B cell (primary cell): ENCODE data around the gene GRIK2. TPM values are rescaled to one million over a fixed set of nuclear protein-coding genes. Genes with fewer than 3 reads are reported as not detected.

Experiments used
- ATAC-seq: fragments of 200-7000 bp; cut with Tn5 transposase; one replicate; pipeline ENCODE4 v1.10.0; 2021; ENCODE audit warnings: low read depth, mild to moderate bottlenecking, moderate number of reproducible peaks, moderate library complexity
- CTCF ChIA-PET: fragments of 350-600 bp; sonication (Branson Sonifier 250); formaldehyde crosslinking; loops from one replicate; lab custom pipeline; 2021; ENCODE audit warnings: antibody characterized with exemption, inconsistent platforms; lab: Charles Lee
- POLR2A ChIA-PET: fragments of 350-600 bp; sonication (Branson Sonifier 250); formaldehyde crosslinking; loops from one replicate; lab custom pipeline; 2021; ENCODE audit warnings: antibody characterized with exemption; lab: Charles Lee
- DNase-seq: peaks from one replicate; pipeline ENCODE4 v3.0.0; 2013
- H2AFZ ChIP-seq: 2 replicates; pipeline ENCODE4 v1.6.1; 2012; ENCODE audit warnings: mild to moderate bottlenecking, low read depth, low read length; ENCODE audit not compliant: insufficient read depth, poor library complexity, severe bottlenecking
- H3K27ac ChIP-seq, 2 donors: 1 replicate in 1 of 2; 2 replicates in 1 of 2; pipeline ENCODE4 v1.5.1; 2012 to 2013; ENCODE audit warnings: low read length in 2 of 2, mild to moderate bottlenecking in 2 of 2, moderate library complexity in 1 of 2
- H3K27me3 ChIP-seq, 4 experiments: fragments of 200-600 bp in 1 of 4; sonication (generic) in 1 of 4; replicated peaks in 1 of 4; 1 replicate in 2 of 4; 2 replicates in 2 of 4; pipeline versions ENCODE4 v1.6.1 to v1.7.0; 2013 to 2016; ENCODE audit warnings: low read length in 3 of 4, mild to moderate bottlenecking in 2 of 4, mixed read lengths in 1 of 4, moderate library complexity in 1 of 4; ENCODE audit not compliant: insufficient read depth in 4 of 4, control insufficient read depth in 3 of 4; ENCODE audit errors: control extremely low read depth in 1 of 4
- H3K36me3 ChIP-seq, 2 experiments: replicated peaks in 1 of 2; 1 replicate in 1 of 2; 2 replicates in 1 of 2; pipeline versions ENCODE4 v1.6.1 to v1.7.1; 2013; ENCODE audit warnings: low read length in 1 of 2; ENCODE audit not compliant: insufficient read depth in 2 of 2, control insufficient read depth in 1 of 2; ENCODE audit errors: control extremely low read depth in 1 of 2, extremely low read depth in 1 of 2
- H3K4me1 ChIP-seq, 2 donors: fragments of 200-600 bp in 1 of 2; sonication (generic) in 1 of 2; 1 replicate in 1 of 2; 2 replicates in 1 of 2; pipeline versions ENCODE4 v1.5.1 to v1.6.1; 2013 to 2017; ENCODE audit warnings: low read length in 2 of 2; ENCODE audit not compliant: control insufficient read depth in 2 of 2, insufficient read depth in 2 of 2
- H3K4me2 ChIP-seq: replicated peaks from 2 replicates; pipeline ENCODE3; 2012; ENCODE audit warnings: mild to moderate bottlenecking, low read depth, low read length; ENCODE audit not compliant: poor library complexity, severe bottlenecking
- H3K4me3 ChIP-seq, 5 experiments: fragments of 200-600 bp in 1 of 5; sonication (generic) in 1 of 5; 1 replicate in 3 of 5; 2 replicates in 2 of 5; pipeline versions ENCODE4 v1.5.1 to v1.7.0; 2011 to 2016; ENCODE audit warnings: low read length in 4 of 5, mild to moderate bottlenecking in 4 of 5, low read depth in 2 of 5, control low read depth in 1 of 5, moderate library complexity in 1 of 5; ENCODE audit not compliant: insufficient read depth in 1 of 5; ENCODE audit errors: control extremely low read depth in 1 of 5, extremely low read depth in 1 of 5
- H3K79me2 ChIP-seq: fragments of 200-600 bp; sonication (generic); one replicate; pipeline ENCODE4 v1.6.0; 2016; ENCODE audit warnings: low read length; ENCODE audit not compliant: control insufficient read depth, insufficient read depth
- H3K9ac ChIP-seq: fragments of 200-600 bp; sonication (generic); 2 replicates; pipeline ENCODE4 v1.6.1; 2017; ENCODE audit warnings: mild to moderate bottlenecking, low read length, moderate library complexity
- H3K9me3 ChIP-seq, 3 donors: one replicate each; pipeline versions ENCODE4 v1.6.1 to v1.7.1; 2013; ENCODE audit warnings: low read length in 2 of 3; ENCODE audit not compliant: control insufficient read depth in 2 of 3, insufficient read depth in 1 of 3; ENCODE audit errors: control extremely low read depth in 1 of 3
- H4K20me1 ChIP-seq: 2 replicates; pipeline ENCODE4 v1.6.0; 2012; ENCODE audit warnings: mild to moderate bottlenecking, low read length; ENCODE audit not compliant: insufficient read depth, control insufficient read depth, poor library complexity, severe bottlenecking
- H3K27ac Mint-ChIP-seq: one replicate; pipeline ENCODE4 v1.8.0; 2021; ENCODE audit warnings: mixed read lengths
- H3K27me3 Mint-ChIP-seq: one replicate; pipeline ENCODE4 v1.8.0; 2021; ENCODE audit warnings: mixed read lengths
- H3K4me1 Mint-ChIP-seq: one replicate; pipeline ENCODE4 v1.8.0; 2021; ENCODE audit warnings: mixed read lengths
- H3K4me3 Mint-ChIP-seq: one replicate; pipeline ENCODE4 v1.8.0; 2021; ENCODE audit warnings: mixed read lengths
- H3K9me3 Mint-ChIP-seq: one replicate; pipeline ENCODE4 v1.8.0; 2022; ENCODE audit warnings: mixed read lengths; ENCODE audit not compliant: insufficient read depth
- CTCF ChIP-seq: fragments of 200-600 bp; IDR thresholded peaks from one replicate; pipeline ENCODE4 v1.8.0; 2022; ENCODE audit warnings: antibody characterized with exemption, mild to moderate bottlenecking
- EZH2 ChIP-seq: IDR thresholded peaks from 2 replicates; pipeline ENCODE4 v1.6.1; 2012; ENCODE audit warnings: borderline replicate concordance, low read depth, mild to moderate bottlenecking, moderate library complexity, low read length; ENCODE audit not compliant: insufficient read depth, poor library complexity, severe bottlenecking
- WGBS: methylation state at CpG from one replicate; pipeline ENCODE4 v1.1.5; 2013; ENCODE audit warnings: missing lambda C conversion rate; ENCODE audit not compliant: insufficient coverage; 5-methylcytosine and 5-hydroxymethylcytosine counted together
- intact Hi-C: fragments of 100-400 bp; cut with micrococcal nuclease; formaldehyde crosslinking; loops from one replicate; pipeline ENCODE4 v1.10.0; 2022
- polyA plus RNA-seq: library from polyadenylated mRNA; depleted of rRNA; stranded (reverse); fragments of >200 nt; gene quantifications from 2 replicates; pipeline ENCODE4 v1.2.3, GENCODE V29; 2012
- total RNA-seq, 2 donors: library from RNA; stranded (reverse); fragments of 120-200 nt in 1 of 2; gene quantifications; 1 replicate in 1 of 2; 2 replicates in 1 of 2; pipeline versions ENCODE4 v1.2.3 to v1.2.4, GENCODE V29; 2013 to 2022

GRIK2 gene
- total and polyA plus RNA-seq, 2 donors (not counting 1 experiment from before 2014, with no cell fraction given), result not detected

GRCh38 chr6:101668496-101669030, 275.1 kb downstream of the GRIK2 start:
- intact Hi-C loops, result no loop called here
- CTCF ChIA-PET, result no interaction called here
- H3K36me3 ChIP-seq, result no peaks in the 10 kb centered on the region
- H3K27ac ChIP-seq, result no peak overlapping the region
- H3K4me3 ChIP-seq, result no peak overlapping the region
- TF ChIP-seq EZH2 (no peak), CTCF (no peak)
- no peaks in the 10 kb centered on the region for H3K4me1 ChIP-seq
- H2AFZ ChIP-seq, result no peak overlapping the region
- no peaks in the 10 kb centered on the region for H3K79me2 ChIP-seq
- Mint-ChIP-seq H3K9me3 (no peaks in the 10 kb centered on the region), H3K4me3 (no peak overlapping the region), H3K4me1 (no peaks in the 10 kb centered on the region), H3K27me3 (no peaks in the 10 kb centered on the region), H3K27ac (no peak overlapping the region)
- no peak for ATAC-seq
- no peaks in the 10 kb centered on the region for H4K20me1 ChIP-seq
- POLR2A ChIA-PET, result no interaction called here
- no peak for DNase-seq
- no peak overlapping the region for H3K4me2 ChIP-seq
- no peaks in the 10 kb centered on the region for H3K27me3 ChIP-seq
- WGBS, result 74% methylated on average over 2 of the region's 2 CpGs
- peaks cover 0 to 3% (median 0%) of the 10 kb centered on the region in 3 donors for H3K9me3 ChIP-seq
- H3K9ac ChIP-seq, result no peak overlapping the region

- no CpG with 5 or more reads among the region's 2 CpGs for WGBS
- intact Hi-C loops, result no loop called here
- TF ChIP-seq EZH2, result no peak
- TF ChIP-seq CTCF, result no peak
Observed at GRCh38 chr6:101676187-101676586, 282.7 kb downstream of the GRIK2 start.

More at GRCh38 chr6:101676187-101676586, 282.7 kb downstream of the GRIK2 start:
- DNase-seq (no peak), ATAC-seq (no peak)
- Histone ChIP-seq H4K20me1 (no peaks in the 10 kb centered on the region), H3K36me3 (no peaks in the 10 kb centered on the region), H2AFZ (no peak overlapping the region), H3K27me3 (no peaks in the 10 kb centered on the region), H3K9ac (no peak overlapping the region), H3K4me3 (no peak overlapping the region), H3K27ac (no peak overlapping the region), H3K9me3 (peaks cover 0 to 3% (median 0%) of the 10 kb centered on the region in 3 donors), H3K4me2 (no peak overlapping the region), H3K4me1 (no peaks in the 10 kb centered on the region), H3K79me2 (no peaks in the 10 kb centered on the region)
- no peaks in the 10 kb centered on the region for H3K4me1 Mint-ChIP-seq
- H3K27ac Mint-ChIP-seq, result no peak overlapping the region
- CTCF ChIA-PET, result no interaction called here
- no peaks in the 10 kb centered on the region for H3K27me3 Mint-ChIP-seq
- H3K9me3 Mint-ChIP-seq, result no peaks in the 10 kb centered on the region
- H3K4me3 Mint-ChIP-seq, result no peak overlapping the region
- POLR2A ChIA-PET, result no interaction called here
